Esophagus muscularis mucosa (tissue), 3 donors: Measurements from ENCODE around the gene SRD5A1.

Experiments
- POLR2AphosphoS5 ChIP-seq, 2 donors: sonication (generic); formaldehyde crosslinking; IDR thresholded peaks; one replicate each; pipeline ENCODE4 v1.6.1; 2017; ENCODE audit warnings: antibody characterized with exemption in 2 of 2
- TF ChIP-seq, protein P1 (sequence below), 3 experiments: fragments of 200-600 bp in 2 of 3; fragments of 450-650 bp in 1 of 3; sonication (generic) in 2 of 3; IDR thresholded peaks; one replicate each; pipeline ENCODE4 v1.5.1; 2017 to 2019; ENCODE audit warnings: antibody characterized with exemption in 3 of 3, mild to moderate bottlenecking in 2 of 3, moderate library complexity in 1 of 3

DNA sequence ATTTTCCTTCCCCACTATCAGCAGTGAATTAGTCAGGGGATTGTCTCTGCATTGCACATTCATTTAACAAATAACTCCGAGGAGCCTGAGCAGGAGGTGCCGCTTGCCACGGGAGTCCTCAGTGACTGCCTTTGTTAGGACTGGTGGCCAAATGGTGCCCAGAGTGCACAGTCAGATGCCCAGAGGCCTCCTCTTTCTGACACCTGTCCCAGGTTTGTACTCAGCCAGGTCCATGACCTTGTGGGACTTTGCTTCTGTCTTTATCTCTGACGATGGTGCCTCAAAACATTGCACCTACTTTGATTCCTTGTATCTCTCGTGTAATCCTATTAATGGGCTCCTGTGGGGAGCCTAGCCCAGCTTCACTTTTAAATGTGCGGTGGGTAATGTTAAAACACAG lies 4.3 kb downstream of the SRD5A1 start:
- TF ChIP-seq, protein P1, sequence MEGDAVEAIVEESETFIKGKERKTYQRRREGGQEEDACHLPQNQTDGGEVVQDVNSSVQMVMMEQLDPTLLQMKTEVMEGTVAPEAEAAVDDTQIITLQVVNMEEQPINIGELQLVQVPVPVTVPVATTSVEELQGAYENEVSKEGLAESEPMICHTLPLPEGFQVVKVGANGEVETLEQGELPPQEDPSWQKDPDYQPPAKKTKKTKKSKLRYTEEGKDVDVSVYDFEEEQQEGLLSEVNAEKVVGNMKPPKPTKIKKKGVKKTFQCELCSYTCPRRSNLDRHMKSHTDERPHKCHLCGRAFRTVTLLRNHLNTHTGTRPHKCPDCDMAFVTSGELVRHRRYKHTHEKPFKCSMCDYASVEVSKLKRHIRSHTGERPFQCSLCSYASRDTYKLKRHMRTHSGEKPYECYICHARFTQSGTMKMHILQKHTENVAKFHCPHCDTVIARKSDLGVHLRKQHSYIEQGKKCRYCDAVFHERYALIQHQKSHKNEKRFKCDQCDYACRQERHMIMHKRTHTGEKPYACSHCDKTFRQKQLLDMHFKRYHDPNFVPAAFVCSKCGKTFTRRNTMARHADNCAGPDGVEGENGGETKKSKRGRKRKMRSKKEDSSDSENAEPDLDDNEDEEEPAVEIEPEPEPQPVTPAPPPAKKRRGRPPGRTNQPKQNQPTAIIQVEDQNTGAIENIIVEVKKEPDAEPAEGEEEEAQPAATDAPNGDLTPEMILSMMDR (IDR thresholded peaks at IDR 0.05): no peak
- no peak for TF ChIP-seq POLR2AphosphoS5 (IDR thresholded peaks at IDR 0.05)
